HUES6 (cell line): ENCODE results near the gene CSH2.
A peak's percentile ranks its signal among the peaks of the same experiment; 100 is the strongest.
"Not testable (repeated sequence)": the region's sequence is repeated elsewhere in the genome, so short reads cannot be mapped to it uniquely, and the experiment has no call there.

Experiments used
- H3K27ac ChIP-seq: 2 replicates; pipeline ENCODE4 v1.7.0; 2013; ENCODE audit warnings: low read depth, mild to moderate bottlenecking, low read length, inconsistent platforms
- H3K27me3 ChIP-seq: 2 replicates; pipeline ENCODE4 v1.6.1; 2013; ENCODE audit warnings: low read length; ENCODE audit not compliant: control insufficient read depth, insufficient read depth
- H3K36me3 ChIP-seq: 2 replicates; pipeline ENCODE4 v1.6.1; 2013; ENCODE audit warnings: low read length; ENCODE audit not compliant: control insufficient read depth, insufficient read depth
- H3K4me1 ChIP-seq: 2 replicates; pipeline ENCODE4 v1.6.1; 2013; ENCODE audit warnings: low read length; ENCODE audit not compliant: control insufficient read depth, insufficient read depth
- H3K4me3 ChIP-seq: 2 replicates; pipeline ENCODE4 v1.5.1; 2013; ENCODE audit warnings: low read depth, low read length
- H3K9ac ChIP-seq: one replicate; pipeline ENCODE4 v1.6.1; 2013; ENCODE audit warnings: mild to moderate bottlenecking, low read length
- H3K9me3 ChIP-seq: 2 replicates; pipeline ENCODE4 v1.6.1; 2013; ENCODE audit warnings: low read depth, low read length; ENCODE audit not compliant: control insufficient read depth, insufficient read depth

CSH2 gene

GRCh38 chr17:63853260-63853659 lies 20.2 kb downstream of the CSH2 start:
- Histone ChIP-seq H3K4me1 (no peaks in the 10 kb centered on the region), H3K9ac (no peak overlapping the region), H3K27ac (no peak overlapping the region), H3K9me3 (no peaks in the 10 kb centered on the region; the same call in 1 of the 2 replicates), H3K27me3 (peaks cover 10% of the 10 kb centered on the region), H3K36me3 (no peaks in the 10 kb centered on the region), H3K4me3 (no peak overlapping the region)

- Histone ChIP-seq H3K27me3 (peaks cover 18% of the 10 kb centered on the region), H3K27ac (no peak overlapping the region), H3K4me1 (no peaks in the 10 kb centered on the region), H3K4me3 (no peak overlapping the region), H3K9ac (no peak overlapping the region), H3K9me3 (no peaks in the 10 kb centered on the region; the same call in 1 of the 2 replicates), H3K36me3 (no peaks in the 10 kb centered on the region)
Measured at GRCh38 chr17:63850401-63850800, 23.1 kb downstream of the CSH2 start.

GRCh38 chr17:63848834-63849689 lies 24.4 kb downstream of the CSH2 start:
- no peaks in the 10 kb centered on the region for H3K36me3 ChIP-seq
- peak overlapping the region; percentile 48 for H3K4me3 ChIP-seq
- H3K4me1 ChIP-seq = peaks cover 2% of the 10 kb centered on the region; the same call in 1 of the 2 replicates
- peaks cover 18% of the 10 kb centered on the region for H3K27me3 ChIP-seq
- H3K9me3 ChIP-seq = no peaks in the 10 kb centered on the region; the same call in 1 of the 2 replicates
- peak overlapping the region; percentile 62; the same call in 1 of the 2 replicates for H3K27ac ChIP-seq
- peak overlapping the region; percentile 90 for H3K9ac ChIP-seq

- peaks cover 18% of the 10 kb centered on the region for H3K27me3 ChIP-seq
- H3K27ac ChIP-seq = no peak overlapping the region
- H3K9ac ChIP-seq = no peak overlapping the region
- H3K4me3 ChIP-seq = no peak overlapping the region
- peaks cover 2% of the 10 kb centered on the region; the same call in 1 of the 2 replicates for H3K4me1 ChIP-seq
- no peaks in the 10 kb centered on the region; the same call in 1 of the 2 replicates for H3K9me3 ChIP-seq
- no peaks in the 10 kb centered on the region for H3K36me3 ChIP-seq
Measured at GRCh38 chr17:63847525-63848249, 25.8 kb downstream of the CSH2 start.

- Histone ChIP-seq H3K36me3 (no peaks in the 10 kb centered on the region), H3K4me3 (no peak overlapping the region), H3K27me3 (peaks cover 18% of the 10 kb centered on the region), H3K4me1 (peaks cover 12% of the 10 kb centered on the region), H3K9me3 (no peaks in the 10 kb centered on the region; the same call in 1 of the 2 replicates), H3K27ac (no peak overlapping the region), H3K9ac (no peak overlapping the region)
Measured at GRCh38 chr17:63845509-63845908, 28.0 kb downstream of the CSH2 start.

- no peaks in the 10 kb centered on the region for H3K36me3 ChIP-seq
- H3K27ac ChIP-seq = no peak overlapping the region
- peaks cover 10% of the 10 kb centered on the region for H3K27me3 ChIP-seq
- no peak overlapping the region for H3K9ac ChIP-seq
- H3K9me3 ChIP-seq = no peaks in the 10 kb centered on the region; the same call in 1 of the 2 replicates
- peak overlapping the region; percentile 65; the same call in 1 of the 2 replicates for H3K4me3 ChIP-seq
- peaks cover 21% of the 10 kb centered on the region for H3K4me1 ChIP-seq
Measured at GRCh38 chr17:63843910-63844677, 29.4 kb downstream of the CSH2 start.

GRCh38 chr17:63843387-63843888 lies 30.0 kb downstream of the CSH2 start:
- not testable (repeated sequence) for H3K27me3 ChIP-seq, H3K27ac ChIP-seq, H3K36me3 ChIP-seq, H3K9me3 ChIP-seq
- Histone ChIP-seq H3K9ac (peak overlapping the region; percentile 41), H3K4me3 (peak overlapping the region; percentile 65), H3K4me1 (peaks cover 28% of the 10 kb centered on the region)

- Histone ChIP-seq H3K4me1 (peaks cover 31% of the 10 kb centered on the region), H3K27me3 (peaks cover 2% of the 10 kb centered on the region; the same call in 1 of the 2 replicates), H3K9me3 (no peaks in the 10 kb centered on the region), H3K27ac (peak within 1 kb of the TSS; percentile 50; the same call in 1 of the 2 replicates), H3K36me3 (no peaks in the 10 kb centered on the region), H3K4me3 (peak within 1 kb of the TSS; percentile 88), H3K9ac (peak within 1 kb of the TSS; percentile 87)
Measured at GRCh38 chr17:63842540-63843386, 30.7 kb downstream of the CSH2 start, which contains the start of gene SMARCD2. SMARCD2 (minus strand) TSS chr17:63842685; CDS start chr17:63842674, 11 bp downstream.

- H3K9ac ChIP-seq = peak overlapping the region; percentile 87
- peaks cover 31% of the 10 kb centered on the region for H3K4me1 ChIP-seq
- no peaks in the 10 kb centered on the region for H3K27me3 ChIP-seq
- H3K36me3 ChIP-seq = peaks cover 2% of the 10 kb centered on the region
- peak overlapping the region; percentile 88 for H3K4me3 ChIP-seq
- no peaks in the 10 kb centered on the region for H3K9me3 ChIP-seq
- H3K27ac ChIP-seq = peak overlapping the region; percentile 50; the same call in 1 of the 2 replicates
Measured at GRCh38 chr17:63842173-63842539, 31.3 kb downstream of the CSH2 start.
